HG02759 (cell line): ENCODE results near the gene CYP26B1.

Source experiments
- ATAC-seq: cut with Tn5 transposase; IDR thresholded peaks from one replicate; pipeline ENCODE4 v1.9.1; 2021; ENCODE audit warnings: mild to moderate bottlenecking, moderate library complexity; ENCODE audit not compliant: unreplicated experiment

The CYP26B1 gene

GRCh38 chr2:72147303-72147971 is at the start of gene CYP26B1:
Gene CYP26B1, minus strand, starts transcription at chr2:72147862. Its CDS starts 28 bp downstream, at chr2:72147834.
- no peak for ATAC-seq

GRCh38 chr2:72193723-72194122 is 46.1 kb upstream of the CYP26B1 start:
- no peak for ATAC-seq

GRCh38 chr2:72191441-72191840 is 43.8 kb upstream of the CYP26B1 start:
- no peak for ATAC-seq

- no peak for ATAC-seq
Measured at GRCh38 chr2:72185206-72185605, 37.5 kb upstream of the CYP26B1 start.

GRCh38 chr2:72183466-72183865 is 35.8 kb upstream of the CYP26B1 start:
- no peak for ATAC-seq

GRCh38 chr2:72183016-72183415 is 35.4 kb upstream of the CYP26B1 start:
- no peak for ATAC-seq

- ATAC-seq = no peak
Measured at GRCh38 chr2:72182547-72182946, 34.9 kb upstream of the CYP26B1 start.

- no peak for ATAC-seq
Measured at GRCh38 chr2:72181616-72182015, 34.0 kb upstream of the CYP26B1 start.

- no peak for ATAC-seq
Measured at GRCh38 chr2:72180351-72180750, 32.7 kb upstream of the CYP26B1 start.

- ATAC-seq = no peak
Measured at GRCh38 chr2:72178551-72178950, 30.9 kb upstream of the CYP26B1 start.

GRCh38 chr2:72176281-72176680 is 28.6 kb upstream of the CYP26B1 start:
- no peak for ATAC-seq

GRCh38 chr2:72175636-72176035 is 28.0 kb upstream of the CYP26B1 start:
- ATAC-seq = no peak

GRCh38 chr2:72173640-72174321 is 26.1 kb upstream of the CYP26B1 start:
- no peak for ATAC-seq

GRCh38 chr2:72172478-72172877 is 24.8 kb upstream of the CYP26B1 start:
- no peak for ATAC-seq

GRCh38 chr2:72166279-72166678 is 18.6 kb upstream of the CYP26B1 start:
- no peak for ATAC-seq

- ATAC-seq = no peak
Measured at GRCh38 chr2:72165792-72166191, 18.1 kb upstream of the CYP26B1 start.

GRCh38 chr2:72162574-72162973 is 14.9 kb upstream of the CYP26B1 start:
- no peak for ATAC-seq

GRCh38 chr2:72159211-72159993 is 11.7 kb upstream of the CYP26B1 start:
- ATAC-seq = no peak

- ATAC-seq = no peak
Measured at GRCh38 chr2:72157871-72158771, 10.5 kb upstream of the CYP26B1 start.

GRCh38 chr2:72156872-72157271 is 9.2 kb upstream of the CYP26B1 start:
- no peak for ATAC-seq

GRCh38 chr2:72155737-72156136 is 8.1 kb upstream of the CYP26B1 start:
- ATAC-seq = no peak
